ENCODE results near the gene TBC1D8.
A peak's percentile ranks its signal among the peaks of the same experiment; 100 is the strongest.
"Not testable (repeated sequence)": the region's sequence is repeated elsewhere in the genome, so short reads cannot be mapped to it uniquely, and the experiment has no call there.

The TBC1D8 gene

GRCh38 chr2:101151146-101151858 lies at the start of gene TBC1D8:
Gene TBC1D8, minus strand, starts transcription at chr2:101151382. Its CDS starts 129 bp downstream, at chr2:101151253.
- peak; percentile 83 for DNase-seq

- no peak for DNase-seq
Measured at GRCh38 chr2:101200676-101201075, 49.5 kb upstream of the TBC1D8 start.

DNA sequence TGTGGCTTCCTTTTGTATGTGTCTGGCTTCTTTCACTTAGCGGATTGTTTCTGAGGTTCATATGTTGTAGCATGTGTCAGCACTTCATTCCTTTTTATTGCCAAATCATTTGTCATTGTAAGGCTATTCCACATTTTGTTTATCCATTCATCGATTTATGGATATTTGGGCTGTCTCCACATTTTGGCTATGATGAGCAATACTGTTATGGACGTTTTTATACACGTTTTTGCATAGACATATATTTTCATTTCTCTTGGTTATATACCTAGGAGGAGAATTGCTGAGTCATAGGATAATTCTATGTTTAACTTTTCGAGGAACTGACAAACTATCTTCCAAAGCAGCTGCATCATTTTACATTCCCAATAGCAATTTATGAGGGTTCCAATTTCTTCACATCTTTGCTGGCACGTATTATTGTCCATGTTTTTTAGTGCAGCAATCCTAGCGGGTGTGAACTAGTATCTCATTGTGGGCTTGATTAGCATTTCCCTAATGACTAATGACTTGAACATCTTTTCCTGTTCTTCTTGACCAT lies 48.1 kb upstream of the TBC1D8 start:
- no peak for DNase-seq

- DNase-seq = no peak
Measured at GRCh38 chr2:101197814-101198213, 46.6 kb upstream of the TBC1D8 start.

DNA sequence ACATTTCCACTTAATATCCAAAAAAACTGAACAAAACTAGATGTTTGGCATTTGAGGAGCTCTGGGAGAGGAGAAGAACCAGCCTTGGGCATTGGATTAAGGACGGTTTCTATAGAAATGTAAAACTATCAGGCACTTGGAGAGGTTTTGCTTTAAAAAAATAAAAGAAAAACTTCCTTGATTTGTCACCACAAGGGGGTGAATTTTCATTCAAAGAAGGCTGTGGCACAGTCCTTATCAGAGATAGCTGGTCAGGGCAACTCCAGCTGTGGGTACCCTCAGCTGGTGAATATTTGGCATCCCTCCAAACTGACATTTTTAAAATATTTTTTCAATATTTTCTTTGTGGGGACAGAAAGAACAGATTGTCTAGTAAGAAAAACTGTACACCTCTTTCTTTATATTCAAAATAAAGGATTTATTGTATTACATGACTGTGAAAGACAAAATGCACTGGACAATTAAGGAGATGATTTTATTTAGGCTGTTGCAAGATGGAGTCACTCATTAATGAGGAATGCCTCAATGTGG lies 46.1 kb upstream of the TBC1D8 start:
- no peak for DNase-seq

- DNase-seq = no peak
Measured at GRCh38 chr2:101195871-101196661, 44.9 kb upstream of the TBC1D8 start.

DNA sequence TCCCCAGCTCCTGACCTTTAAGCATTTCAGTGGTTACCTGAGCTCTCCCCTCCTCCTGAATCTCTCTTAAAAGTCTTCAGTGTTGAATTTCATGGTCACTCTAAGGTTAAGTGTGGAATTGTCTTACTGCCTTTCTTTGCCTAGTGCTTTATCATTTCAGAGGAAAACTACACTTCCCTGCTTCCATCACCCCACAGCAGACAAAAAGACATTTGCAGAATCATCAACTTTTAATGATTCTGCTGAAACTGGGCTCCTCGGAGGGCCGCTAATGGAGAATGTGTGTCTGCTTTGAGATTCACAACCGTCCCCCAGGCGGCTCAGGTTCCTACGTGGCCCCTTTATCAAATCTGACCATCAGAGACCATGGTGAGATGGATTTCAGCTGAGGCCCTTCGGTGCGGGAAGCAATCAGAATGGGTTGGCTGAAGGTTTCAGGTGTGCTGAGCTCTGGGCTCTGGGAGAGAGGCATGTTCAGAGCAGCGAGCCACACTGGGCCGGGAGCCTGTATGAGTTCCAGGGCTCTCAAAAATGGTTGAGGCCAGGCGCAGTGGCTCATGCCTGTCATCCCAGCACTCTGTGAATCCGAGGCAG lies 41.9 kb upstream of the TBC1D8 start:
- no peak for DNase-seq

DNA sequence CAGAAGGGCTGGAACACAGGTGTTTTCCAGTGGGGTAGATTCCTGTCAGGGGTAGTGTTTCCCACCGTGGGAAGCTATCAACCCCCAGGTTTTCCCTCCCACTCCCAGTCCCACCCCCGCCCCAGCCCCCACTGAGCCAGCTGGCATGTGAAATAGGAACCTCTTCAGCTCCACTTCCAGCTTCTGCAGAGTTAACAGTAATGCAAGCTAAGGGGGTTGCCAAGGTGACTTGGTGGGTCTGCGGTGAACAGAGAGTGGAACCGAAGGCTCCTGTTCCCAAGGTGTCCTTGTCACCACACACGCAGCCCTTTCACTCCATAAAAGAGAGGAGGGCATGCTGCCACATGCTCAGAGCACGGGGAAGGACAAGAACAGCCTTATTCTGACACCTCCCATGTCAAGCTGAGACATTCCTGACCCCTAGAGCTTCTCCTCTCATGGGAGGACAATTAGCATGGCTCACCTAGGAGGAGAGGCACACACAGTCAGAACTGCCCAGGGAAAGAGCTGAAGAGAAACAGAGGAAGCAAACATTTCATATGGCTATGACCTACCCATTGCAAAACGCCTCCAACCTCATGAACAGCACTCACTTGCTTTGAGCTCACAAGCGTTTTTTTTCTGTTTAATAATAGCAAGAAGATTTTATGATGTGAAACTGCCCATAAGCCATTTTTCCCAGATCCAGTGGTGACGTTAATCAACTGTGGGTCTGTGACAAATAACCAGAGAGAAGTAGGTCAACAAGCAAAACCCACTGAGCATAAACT lies 39.8 kb upstream of the TBC1D8 start:
- DNase-seq = no peak

DNA sequence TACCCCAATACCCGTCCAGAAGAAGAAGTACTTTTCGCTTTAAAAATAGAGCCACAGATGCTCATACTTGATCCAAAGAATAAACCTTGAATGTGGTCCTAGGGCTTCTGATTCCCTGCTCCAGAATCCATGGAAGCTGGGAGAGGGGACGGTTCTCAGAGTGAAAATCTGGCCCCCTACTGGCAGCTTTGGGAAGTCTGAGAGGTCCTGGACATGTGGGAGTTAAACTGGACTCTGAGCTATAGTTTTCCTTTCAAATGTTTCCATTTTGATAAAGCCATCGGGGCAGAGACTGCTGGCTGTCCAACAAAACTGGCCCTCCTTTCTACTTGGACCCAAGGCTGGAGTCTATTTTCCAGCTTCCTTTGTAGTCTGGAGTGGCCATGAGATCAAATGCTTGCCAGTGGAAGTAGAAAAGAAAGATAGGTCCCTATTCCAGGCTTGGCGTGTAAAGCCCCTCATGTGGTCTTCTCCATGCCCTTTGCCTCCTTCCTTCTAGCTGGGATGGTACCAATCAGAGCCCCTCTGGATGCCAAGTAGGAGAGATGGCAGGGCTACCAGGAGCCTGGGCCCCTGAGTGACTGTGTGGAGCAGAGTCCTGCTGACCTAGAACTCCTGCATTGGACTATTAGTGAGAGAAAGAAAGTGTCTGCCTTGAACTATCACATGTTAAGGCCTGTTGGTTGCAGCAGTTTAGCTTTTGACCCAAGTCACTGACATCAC lies 37.7 kb upstream of the TBC1D8 start:
- DNase-seq = no peak

- DNase-seq = no peak
Measured at GRCh38 chr2:101187131-101187530, 35.9 kb upstream of the TBC1D8 start.

DNA sequence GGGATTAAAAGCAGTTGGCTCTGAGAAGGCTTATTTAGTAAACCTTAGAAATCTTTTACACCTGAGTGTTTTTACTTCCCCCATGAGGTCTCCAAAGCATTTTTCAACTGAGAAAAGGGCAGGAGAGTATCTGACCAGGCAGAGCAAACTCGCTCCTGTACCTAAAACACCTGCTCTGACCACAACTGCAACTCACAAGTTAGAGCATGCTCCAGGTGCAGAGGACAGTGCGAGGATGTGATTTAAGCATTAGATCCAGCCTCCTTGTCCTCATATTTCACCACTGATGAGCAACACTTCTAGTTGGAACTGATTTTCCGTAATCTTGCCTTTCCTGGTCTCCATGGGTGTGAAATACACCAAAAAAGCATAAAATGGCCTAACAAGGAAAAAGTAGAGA lies 34.5 kb upstream of the TBC1D8 start:
- DNase-seq = no peak

GRCh38 chr2:101185085-101185484 lies 33.9 kb upstream of the TBC1D8 start:
- DNase-seq = no peak

- no peak for DNase-seq
Measured at GRCh38 chr2:101179982-101180381, 28.8 kb upstream of the TBC1D8 start.

GRCh38 chr2:101176803-101177202 lies 25.6 kb upstream of the TBC1D8 start:
- no peak for DNase-seq

GRCh38 chr2:101175991-101176390 lies 24.8 kb upstream of the TBC1D8 start:
- DNase-seq = no peak

GRCh38 chr2:101173707-101174295 lies 22.6 kb upstream of the TBC1D8 start:
- peak; percentile 51 for DNase-seq

DNA sequence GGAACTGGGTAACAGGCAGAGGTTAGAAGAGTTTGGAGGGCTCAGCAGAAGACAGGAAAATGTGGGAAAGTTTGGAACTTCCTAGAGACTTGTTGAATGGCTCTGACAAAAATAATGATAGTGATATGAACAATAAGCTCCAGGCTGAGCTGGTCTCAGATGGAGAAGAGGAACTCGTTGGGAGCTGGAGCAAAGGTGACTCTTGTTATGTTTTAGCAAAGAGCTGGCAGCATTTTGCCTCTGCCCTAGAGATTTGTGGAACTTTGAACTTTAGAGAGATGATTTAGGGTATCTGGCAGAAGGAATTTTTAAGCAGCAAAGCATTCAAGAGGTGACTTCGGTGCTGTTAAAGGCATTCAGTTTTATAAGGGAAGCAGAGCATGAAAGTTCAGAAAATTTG lies 18.6 kb upstream of the TBC1D8 start:
- DNase-seq = not testable (repeated sequence)

GRCh38 chr2:101168706-101169105 lies 17.5 kb upstream of the TBC1D8 start:
- DNase-seq = no peak

DNA sequence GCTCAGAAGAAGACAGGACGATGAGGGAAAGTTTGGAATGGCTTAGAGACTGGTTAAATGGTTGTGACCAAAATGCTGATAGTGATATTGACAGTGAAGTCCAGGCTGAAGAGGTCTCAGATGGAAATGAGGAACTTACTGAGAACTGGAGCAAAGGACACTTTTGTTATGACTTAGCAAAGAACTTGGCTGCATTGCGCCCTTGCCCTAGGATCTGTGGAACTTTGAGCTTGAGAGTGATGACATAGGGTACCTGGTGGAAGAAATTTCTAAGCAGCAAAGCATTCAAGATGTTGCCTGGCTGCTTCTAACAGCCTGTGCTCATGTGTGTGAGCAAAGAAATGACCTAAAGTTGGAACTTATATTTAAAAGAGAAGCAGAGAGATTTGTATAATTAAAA lies 16.4 kb upstream of the TBC1D8 start:
- DNase-seq = not testable (repeated sequence)

GRCh38 chr2:101164021-101164420 lies 12.8 kb upstream of the TBC1D8 start:
- DNase-seq = no peak

- no peak for DNase-seq
Measured at GRCh38 chr2:101162561-101163330, 11.6 kb upstream of the TBC1D8 start.

Data from CD4-positive, alpha-beta T cell treated with Interleukin-17A for 4 hours (primary cell).